HUES64 (cell line): ENCODE data around the gene ZIC2.
"Not testable (repeated sequence)": the region's sequence is repeated elsewhere in the genome, so short reads cannot be mapped to it uniquely, and the experiment has no call there.

ENCODE experiments used
- H3K27ac ChIP-seq: 2 replicates; pipeline ENCODE4 v1.7.0; 2013; ENCODE audit warnings: low read depth, low read length, inconsistent platforms
- H3K27me3 ChIP-seq: 2 replicates; pipeline ENCODE4 v1.6.1; 2013; ENCODE audit warnings: mild to moderate bottlenecking, low read length; ENCODE audit not compliant: insufficient read depth
- H3K36me3 ChIP-seq: 2 replicates; pipeline ENCODE4 v1.6.1; 2013; ENCODE audit warnings: mild to moderate bottlenecking, low read length; ENCODE audit not compliant: insufficient read depth
- H3K4me1 ChIP-seq: 2 replicates; pipeline ENCODE4 v1.6.1; 2013; ENCODE audit warnings: mild to moderate bottlenecking, low read length, moderate library complexity; ENCODE audit not compliant: insufficient read depth
- H3K4me3 ChIP-seq: 2 replicates; pipeline ENCODE4 v1.5.1; 2013; ENCODE audit warnings: mild to moderate bottlenecking, low read length, moderate library complexity
- H3K9ac ChIP-seq: 2 replicates; pipeline ENCODE4 v1.6.1; 2013; ENCODE audit warnings: mild to moderate bottlenecking, low read depth, low read length
- H3K9me3 ChIP-seq: 2 replicates; pipeline ENCODE4 v1.6.1; 2013; ENCODE audit warnings: low read depth, low read length; ENCODE audit not compliant: insufficient read depth
- WGBS: fragments of 150-250, 120-280 bp; methylation state at CpG from one replicate; pipeline ENCODE4 v1.1.7; 2013; ENCODE audit warnings: missing lambda C conversion rate; 5-methylcytosine and 5-hydroxymethylcytosine counted together

The ZIC2 gene

GRCh38 chr13:99997702-99998214 is 16.2 kb downstream of the ZIC2 start:
- WGBS, result 39% methylated on average over 40 of the region's 40 CpGs
- Histone ChIP-seq H3K27ac (peak overlapping the region; percentile 63), H3K9ac (peak overlapping the region; percentile 69), H3K4me3 (peak overlapping the region; percentile 54), H3K9me3 (no peaks in the 10 kb centered on the region), H3K4me1 (peaks cover 44% of the 10 kb centered on the region), H3K27me3 (peaks cover 57% of the 10 kb centered on the region), H3K36me3 (no peaks in the 10 kb centered on the region)

- H3K4me3 ChIP-seq, result peak overlapping the region; percentile 54; the same call in 1 of the 2 replicates
- H3K36me3 ChIP-seq, result no peaks in the 10 kb centered on the region
- 89% methylated on average over 9 of the region's 11 CpGs for WGBS
- H3K27me3 ChIP-seq, result peaks cover 52% of the 10 kb centered on the region
- H3K27ac ChIP-seq, result no peak overlapping the region
- H3K9me3 ChIP-seq, result no peaks in the 10 kb centered on the region
- no peak overlapping the region for H3K9ac ChIP-seq
- peaks cover 39% of the 10 kb centered on the region for H3K4me1 ChIP-seq
Measured at GRCh38 chr13:99998261-99998660, 16.7 kb downstream of the ZIC2 start.

GRCh38 chr13:100014621-100015020 is 33.0 kb downstream of the ZIC2 start:
- Histone ChIP-seq H3K9me3 (no peaks in the 10 kb centered on the region), H3K36me3 (no peaks in the 10 kb centered on the region), H3K27me3 (no peaks in the 10 kb centered on the region), H3K4me3 (no peak overlapping the region), H3K27ac (no peak overlapping the region), H3K9ac (no peak overlapping the region), H3K4me1 (no peaks in the 10 kb centered on the region)
- no CpG with 5 or more reads among the region's 1 CpG for WGBS

- Histone ChIP-seq H3K9ac (no peak overlapping the region), H3K27ac (no peak overlapping the region), H3K36me3 (no peaks in the 10 kb centered on the region), H3K4me1 (no peaks in the 10 kb centered on the region), H3K4me3 (no peak overlapping the region), H3K27me3 (no peaks in the 10 kb centered on the region), H3K9me3 (no peaks in the 10 kb centered on the region)
- WGBS, result 89% methylated on average over 3 of the region's 3 CpGs
Measured at GRCh38 chr13:100019780-100020356, 38.3 kb downstream of the ZIC2 start.

GRCh38 chr13:100022798-100023197 is 41.2 kb downstream of the ZIC2 start:
- Histone ChIP-seq H3K36me3 (no peaks in the 10 kb centered on the region), H3K4me1 (no peaks in the 10 kb centered on the region), H3K9me3 (no peaks in the 10 kb centered on the region), H3K9ac (no peak overlapping the region), H3K27ac (no peak overlapping the region), H3K4me3 (no peak overlapping the region), H3K27me3 (no peaks in the 10 kb centered on the region)
- 100% methylated on average over 3 of the region's 3 CpGs for WGBS

GRCh38 chr13:100024023-100024422 is 42.4 kb downstream of the ZIC2 start:
- no peaks in the 10 kb centered on the region for H3K36me3 ChIP-seq
- no peak overlapping the region for H3K4me3 ChIP-seq
- no peak overlapping the region for H3K9ac ChIP-seq
- no peaks in the 10 kb centered on the region for H3K4me1 ChIP-seq
- H3K27me3 ChIP-seq, result no peaks in the 10 kb centered on the region
- H3K9me3 ChIP-seq, result no peaks in the 10 kb centered on the region
- no peak overlapping the region for H3K27ac ChIP-seq
- 88% methylated on average over 2 of the region's 2 CpGs for WGBS

- Histone ChIP-seq H3K9ac (no peak overlapping the region), H3K4me3 (no peak overlapping the region), H3K4me1 (no peaks in the 10 kb centered on the region), H3K27me3 (no peaks in the 10 kb centered on the region), H3K27ac (no peak overlapping the region), H3K36me3 (no peaks in the 10 kb centered on the region), H3K9me3 (no peaks in the 10 kb centered on the region)
- WGBS, result 100% methylated on average over 1 of the region's 1 CpG
Measured at GRCh38 chr13:100029933-100030332, 48.3 kb downstream of the ZIC2 start.

GRCh38 chr13:100032642-100033041 is 51.1 kb downstream of the ZIC2 start:
- H3K9ac ChIP-seq, H3K9me3 ChIP-seq, H3K4me3 ChIP-seq, H3K36me3 ChIP-seq, H3K27ac ChIP-seq, H3K27me3 ChIP-seq, H3K4me1 ChIP-seq: not testable (repeated sequence)
- WGBS, result 93% methylated on average over 7 of the region's 9 CpGs

- no CpG with 5 or more reads among the region's 1 CpG for WGBS
Measured at GRCh38 chr13:100035936-100036335, 54.4 kb downstream of the ZIC2 start.

More at GRCh38 chr13:100035936-100036335, 54.4 kb downstream of the ZIC2 start:
- Histone ChIP-seq H3K36me3 (no peaks in the 10 kb centered on the region), H3K4me3 (no peak overlapping the region), H3K27me3 (no peaks in the 10 kb centered on the region), H3K9me3 (no peaks in the 10 kb centered on the region), H3K27ac (no peak overlapping the region), H3K9ac (no peak overlapping the region), H3K4me1 (peaks cover 11% of the 10 kb centered on the region)
